ENCODE results near the gene HOXD9.

HOXD9 gene

DNA sequence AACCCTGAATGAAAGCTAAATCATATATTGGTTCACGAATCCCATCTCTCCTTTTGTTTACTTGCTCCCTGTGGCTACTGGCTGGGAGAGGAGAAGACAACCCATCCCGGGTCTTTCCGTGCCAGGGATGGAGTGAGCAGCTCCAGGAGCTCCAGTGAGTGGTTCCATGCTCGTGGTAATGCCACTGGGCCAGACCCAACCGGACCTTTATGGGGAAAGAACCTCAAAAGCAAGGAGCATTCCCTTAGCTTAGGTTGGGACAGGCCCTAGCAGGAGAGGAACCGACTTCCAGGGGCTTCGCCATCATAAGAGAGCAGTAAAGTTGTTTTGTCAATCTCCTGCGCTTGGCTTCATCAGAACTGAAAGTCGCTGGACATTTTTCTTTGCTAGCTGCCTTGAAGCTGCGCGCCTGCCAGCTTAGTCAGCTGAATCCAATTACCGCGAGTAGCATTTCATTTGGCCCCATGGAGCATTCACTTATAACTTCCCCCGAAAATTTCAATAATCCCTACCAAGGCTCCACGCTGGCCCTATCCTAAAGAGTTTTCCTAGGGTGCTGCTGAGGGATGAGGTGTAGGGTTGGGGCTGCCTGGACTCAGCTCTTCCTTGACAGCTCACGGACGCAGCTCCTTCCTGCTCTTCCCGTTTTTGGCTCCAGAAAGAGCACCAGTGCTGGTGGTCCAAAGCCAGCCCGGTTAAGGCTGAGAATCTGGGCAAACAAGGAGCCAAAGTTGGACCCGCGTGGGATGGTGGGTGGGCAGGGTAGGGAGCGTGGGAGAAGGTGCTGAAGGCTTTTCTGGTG lies 39.5 kb downstream of the HOXD9 start:
- no peak for TF ChIP-seq POLR2AphosphoS5 (IDR thresholded peaks at IDR 0.05; ENCODE audit: low read depth, low read length)
- no peak for TF ChIP-seq SIN3A (IDR thresholded peaks at IDR 0.05; ENCODE audit: borderline replicate concordance, insufficient read depth, low read length)
- TF ChIP-seq TAF1 (IDR thresholded peaks at IDR 0.05; ENCODE audit: borderline replicate concordance, insufficient read depth, low read length), result no peak
- no peak for TF ChIP-seq FOXP2 (optimal IDR thresholded peaks at IDR 0.05; ENCODE audit: borderline replicate concordance, extremely low read depth, extremely low read length, insufficient read depth)

DNA sequence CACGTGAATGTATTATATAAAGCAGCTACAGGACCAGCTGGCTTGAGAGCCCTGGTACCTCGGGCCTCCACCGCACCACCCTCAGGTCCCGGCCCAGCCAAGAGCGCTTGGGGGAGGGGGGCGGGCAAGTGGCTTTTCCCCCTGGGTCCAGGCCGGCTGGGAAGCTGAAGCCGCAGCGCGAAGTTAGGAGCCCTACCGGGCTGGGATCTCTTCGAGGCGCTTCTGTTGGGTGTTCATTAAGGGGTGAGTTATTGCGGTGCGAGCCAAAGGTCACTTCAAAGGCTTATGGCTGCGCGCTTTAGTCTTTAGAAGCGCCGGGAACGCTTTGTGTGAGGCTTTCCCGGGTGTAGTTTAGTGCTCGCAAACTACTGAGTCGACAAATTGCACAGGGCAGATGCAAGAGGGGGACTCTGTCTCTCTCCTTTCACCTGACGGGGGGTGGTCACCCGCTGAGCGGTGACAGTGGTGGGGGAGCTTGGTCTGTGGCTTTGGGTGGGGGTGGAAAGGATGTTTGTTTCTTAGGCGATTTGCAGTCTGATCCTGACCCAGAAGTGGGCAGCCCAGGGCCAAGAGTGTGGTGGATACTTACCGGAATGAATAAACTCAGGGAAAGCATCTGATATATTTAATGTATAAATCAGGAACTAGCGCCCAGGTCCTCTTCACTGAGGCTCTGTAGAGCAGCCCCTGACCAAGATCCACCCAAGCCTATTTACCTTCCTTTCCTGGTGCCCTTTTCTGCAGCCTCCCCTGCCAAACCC lies 40.6 kb downstream of the HOXD9 start:
- no peak for TF ChIP-seq SIN3A (IDR thresholded peaks at IDR 0.05; ENCODE audit: borderline replicate concordance, insufficient read depth, low read length)
- TF ChIP-seq, protein P1, sequence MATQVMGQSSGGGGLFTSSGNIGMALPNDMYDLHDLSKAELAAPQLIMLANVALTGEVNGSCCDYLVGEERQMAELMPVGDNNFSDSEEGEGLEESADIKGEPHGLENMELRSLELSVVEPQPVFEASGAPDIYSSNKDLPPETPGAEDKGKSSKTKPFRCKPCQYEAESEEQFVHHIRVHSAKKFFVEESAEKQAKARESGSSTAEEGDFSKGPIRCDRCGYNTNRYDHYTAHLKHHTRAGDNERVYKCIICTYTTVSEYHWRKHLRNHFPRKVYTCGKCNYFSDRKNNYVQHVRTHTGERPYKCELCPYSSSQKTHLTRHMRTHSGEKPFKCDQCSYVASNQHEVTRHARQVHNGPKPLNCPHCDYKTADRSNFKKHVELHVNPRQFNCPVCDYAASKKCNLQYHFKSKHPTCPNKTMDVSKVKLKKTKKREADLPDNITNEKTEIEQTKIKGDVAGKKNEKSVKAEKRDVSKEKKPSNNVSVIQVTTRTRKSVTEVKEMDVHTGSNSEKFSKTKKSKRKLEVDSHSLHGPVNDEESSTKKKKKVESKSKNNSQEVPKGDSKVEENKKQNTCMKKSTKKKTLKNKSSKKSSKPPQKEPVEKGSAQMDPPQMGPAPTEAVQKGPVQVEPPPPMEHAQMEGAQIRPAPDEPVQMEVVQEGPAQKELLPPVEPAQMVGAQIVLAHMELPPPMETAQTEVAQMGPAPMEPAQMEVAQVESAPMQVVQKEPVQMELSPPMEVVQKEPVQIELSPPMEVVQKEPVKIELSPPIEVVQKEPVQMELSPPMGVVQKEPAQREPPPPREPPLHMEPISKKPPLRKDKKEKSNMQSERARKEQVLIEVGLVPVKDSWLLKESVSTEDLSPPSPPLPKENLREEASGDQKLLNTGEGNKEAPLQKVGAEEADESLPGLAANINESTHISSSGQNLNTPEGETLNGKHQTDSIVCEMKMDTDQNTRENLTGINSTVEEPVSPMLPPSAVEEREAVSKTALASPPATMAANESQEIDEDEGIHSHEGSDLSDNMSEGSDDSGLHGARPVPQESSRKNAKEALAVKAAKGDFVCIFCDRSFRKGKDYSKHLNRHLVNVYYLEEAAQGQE (IDR thresholded peaks at IDR 0.05; ENCODE audit: insufficient read depth in 1 of 2, low read depth in 2 of 2, low read length in 2 of 2), result no peak
- TF ChIP-seq FOXP2 (optimal IDR thresholded peaks at IDR 0.05; ENCODE audit: borderline replicate concordance, extremely low read depth, extremely low read length, insufficient read depth), result no peak
- TF ChIP-seq TAF1 (IDR thresholded peaks at IDR 0.05; ENCODE audit: borderline replicate concordance, insufficient read depth, low read length), result no peak
- TF ChIP-seq POLR2AphosphoS5 (IDR thresholded peaks at IDR 0.05; ENCODE audit: low read depth, low read length), result no peak

DNA sequence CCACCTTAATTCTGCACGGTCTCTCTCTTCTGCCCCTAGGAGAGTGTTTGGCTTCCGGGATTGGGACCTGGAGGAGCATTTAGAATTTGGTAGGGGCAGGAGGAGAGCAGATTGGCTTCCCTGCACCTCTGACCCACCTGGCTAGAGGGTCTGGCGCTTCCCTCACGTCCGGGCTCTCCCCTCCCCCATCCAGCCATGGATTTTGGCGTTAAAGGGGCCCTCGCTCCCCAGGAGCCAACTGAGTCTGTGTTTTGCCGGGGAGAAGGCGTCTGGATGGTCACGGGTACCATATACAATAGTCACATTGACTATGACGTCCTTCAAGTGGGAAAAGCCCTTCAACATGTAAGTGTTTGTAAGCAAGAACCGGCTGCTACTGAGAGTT lies 41.1 kb downstream of the HOXD9 start:
- TF ChIP-seq POLR2AphosphoS5 (IDR thresholded peaks at IDR 0.05; ENCODE audit: low read depth, low read length) (no peak), FOXP2 (optimal IDR thresholded peaks at IDR 0.05; ENCODE audit: borderline replicate concordance, extremely low read depth, extremely low read length, insufficient read depth) (no peak), SIN3A (IDR thresholded peaks at IDR 0.05; ENCODE audit: borderline replicate concordance, insufficient read depth, low read length) (no peak), TAF1 (IDR thresholded peaks at IDR 0.05; ENCODE audit: borderline replicate concordance, insufficient read depth, low read length) (no peak)
- TF ChIP-seq, protein P1 (IDR thresholded peaks at IDR 0.05; ENCODE audit: insufficient read depth in 1 of 2, low read depth in 2 of 2, low read length in 2 of 2), result no peak

DNA sequence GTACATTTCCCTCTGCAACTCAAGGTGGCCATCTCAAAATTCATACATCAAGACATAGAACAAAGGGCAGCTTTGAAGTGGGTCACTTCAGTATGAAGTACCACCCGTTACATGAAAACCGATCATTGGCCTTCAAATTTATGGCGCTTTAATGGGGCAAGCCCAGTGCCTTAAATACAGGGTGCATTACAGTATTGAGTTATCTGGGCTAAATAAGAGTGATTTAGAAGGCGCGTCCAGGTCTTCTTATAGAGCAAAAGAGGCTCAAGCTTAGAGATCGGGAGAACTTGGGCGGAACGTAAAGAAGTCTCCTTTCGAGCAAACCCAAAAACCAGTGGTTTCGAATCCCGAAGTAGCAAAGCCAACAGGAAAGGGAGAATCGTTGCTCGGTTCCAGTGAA lies 41.7 kb downstream of the HOXD9 start:
- TF ChIP-seq POLR2AphosphoS5 (IDR thresholded peaks at IDR 0.05; ENCODE audit: low read depth, low read length) (no peak), FOXP2 (optimal IDR thresholded peaks at IDR 0.05; ENCODE audit: borderline replicate concordance, extremely low read depth, extremely low read length, insufficient read depth) (no peak), TAF1 (IDR thresholded peaks at IDR 0.05; ENCODE audit: borderline replicate concordance, insufficient read depth, low read length) (no peak), SIN3A (IDR thresholded peaks at IDR 0.05; ENCODE audit: borderline replicate concordance, insufficient read depth, low read length) (no peak)
- TF ChIP-seq, protein P1 (IDR thresholded peaks at IDR 0.05; ENCODE audit: insufficient read depth in 1 of 2, low read depth in 2 of 2, low read length in 2 of 2), result no peak

DNA sequence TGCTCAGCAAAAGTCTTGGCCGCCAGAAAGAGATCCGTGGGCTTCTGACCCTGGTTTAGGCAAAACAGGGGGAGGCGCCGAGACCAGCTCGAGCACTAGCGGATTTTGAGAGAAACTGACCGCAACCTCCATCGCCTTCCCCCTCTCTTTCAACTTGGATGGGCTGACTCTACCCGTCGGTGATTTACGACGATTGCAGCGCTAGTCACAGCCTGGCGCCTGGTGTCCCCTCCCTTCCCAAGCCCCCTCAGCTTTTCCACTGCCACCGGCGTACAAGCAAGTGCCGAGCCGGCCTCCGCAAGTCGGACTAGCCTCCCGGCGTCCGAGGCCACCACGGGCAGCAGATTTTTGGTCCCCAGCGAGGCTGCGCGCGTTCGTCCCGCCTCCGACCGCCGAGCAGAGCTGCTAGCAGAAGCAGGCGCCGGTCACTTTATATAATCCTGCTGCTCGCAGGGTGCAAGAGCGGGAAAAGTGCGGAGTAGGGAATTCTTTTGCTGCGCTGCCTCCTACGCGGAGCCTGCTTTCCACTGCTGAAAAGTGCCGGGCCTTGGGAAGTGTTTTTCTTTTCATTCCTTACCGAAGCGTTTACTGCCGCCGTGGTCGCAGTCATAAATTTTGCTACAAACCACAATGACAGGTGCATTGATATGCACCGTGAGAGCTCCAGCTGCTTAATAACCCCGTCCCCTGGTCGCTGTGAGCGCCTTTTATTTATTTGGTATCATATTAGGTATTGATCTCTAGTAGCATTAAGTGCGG lies 42.3 kb downstream of the HOXD9 start:
- TF ChIP-seq FOXP2 (optimal IDR thresholded peaks at IDR 0.05; ENCODE audit: borderline replicate concordance, extremely low read depth, extremely low read length, insufficient read depth), result no peak
- TF ChIP-seq SIN3A (IDR thresholded peaks at IDR 0.05; ENCODE audit: borderline replicate concordance, insufficient read depth, low read length), result no peak
- TF ChIP-seq, protein P1 (IDR thresholded peaks at IDR 0.05; ENCODE audit: insufficient read depth in 1 of 2, low read depth in 2 of 2, low read length in 2 of 2), result no peak
- TF ChIP-seq POLR2AphosphoS5 (IDR thresholded peaks at IDR 0.05; ENCODE audit: low read depth, low read length), result no peak
- TF ChIP-seq TAF1 (IDR thresholded peaks at IDR 0.05; ENCODE audit: borderline replicate concordance, insufficient read depth, low read length), result no peak

All from PFSK-1 (cell line).